ENCODE measurements around the gene LRCH4.

Gene LRCH4

DNA sequence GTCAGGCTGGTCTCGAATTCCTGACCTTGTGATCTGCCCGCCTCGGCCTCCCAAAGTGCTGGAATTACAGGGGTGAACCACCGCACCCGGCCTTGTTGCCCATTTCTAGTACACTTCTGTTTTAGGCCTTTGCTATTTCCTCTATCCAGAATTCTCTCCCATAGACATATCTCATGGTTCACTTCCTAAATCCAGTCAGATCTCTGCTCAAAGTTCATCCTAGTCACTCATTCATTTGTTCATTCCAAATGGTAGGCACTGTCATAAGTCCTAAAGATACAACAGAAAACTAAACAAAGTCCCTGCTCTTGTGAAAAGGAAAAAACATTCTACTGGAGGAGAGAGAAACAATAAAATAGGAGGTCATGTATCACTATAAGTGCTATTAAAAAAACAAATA, 24.0 kb upstream of the LRCH4 start:
- Histone ChIP-seq H3K18ac (ENCODE audit: low read length) (no peak overlapping the region), H3K9ac (ENCODE audit: low read length) (no peak overlapping the region), H2BK15ac (replicated peaks; ENCODE audit: low read depth) (no peak overlapping the region), H2BK5ac (ENCODE audit: low read length) (no peak overlapping the region), H2BK120ac (ENCODE audit: low read depth, low read length) (no peak overlapping the region), H2AK5ac (ENCODE audit: low read length) (no peak overlapping the region), H3K4ac (ENCODE audit: low read depth, low read length) (no peak overlapping the region), H3K4me3 (ENCODE audit: low read length) (no peak overlapping the region), H3K4me1 (ENCODE audit: control insufficient read depth, low read depth, low read length) (no peaks in the 10 kb centered on the region), H3K79me2 (ENCODE audit: control insufficient read depth, insufficient read depth, low read length) (no peaks in the 10 kb centered on the region), H3K36me3 (ENCODE audit: control insufficient read depth, insufficient read depth, low read length) (no peaks in the 10 kb centered on the region), H4K5ac (ENCODE audit: low read length) (no peak overlapping the region), H3K27ac (ENCODE audit: low read depth, low read length) (no peak overlapping the region), H3K79me1 (ENCODE audit: low read length) (no peaks in the 10 kb centered on the region), H3K27me3 (ENCODE audit: insufficient read depth, low read length, poor library complexity) (no peaks in the 10 kb centered on the region), H3K4me2 (ENCODE audit: low read length) (no peak overlapping the region), H3K23ac (ENCODE audit: low read length) (no peak overlapping the region), H4K8ac (ENCODE audit: low read depth, low read length) (no peak overlapping the region), H3K56ac (ENCODE audit: low read length) (no peak overlapping the region)
- no peak for DNase-seq
- WGBS (ENCODE audit: extremely low coverage, insufficient coverage, low lambda C conversion rate) = no CpG with 5 or more reads among the region's 5 CpGs

DNA sequence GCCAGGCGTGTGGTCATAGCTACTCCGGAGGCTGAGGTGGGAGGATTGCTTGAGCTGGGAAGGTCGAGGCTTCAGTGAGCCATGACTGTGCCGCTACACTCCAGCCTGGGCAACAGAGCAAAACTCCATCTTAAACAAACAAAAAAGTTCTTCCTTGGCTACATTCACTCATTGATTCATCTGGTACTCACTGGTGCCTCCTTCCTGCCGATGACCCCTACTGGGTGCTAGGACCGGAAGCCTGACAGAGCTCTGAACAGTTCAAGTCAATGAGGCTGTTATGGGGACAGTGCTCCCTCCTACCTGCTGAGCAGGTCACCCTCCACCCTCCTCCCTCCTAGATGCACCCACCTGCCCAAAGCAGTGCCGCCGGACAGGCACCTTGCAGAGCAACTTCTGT, 21.2 kb upstream of the LRCH4 start:
- no peak overlapping the region for H2BK120ac ChIP-seq (ENCODE audit: low read depth, low read length)
- H2BK5ac ChIP-seq (ENCODE audit: low read length) = no peak overlapping the region
- H3K4me3 ChIP-seq (ENCODE audit: low read length) = no peak overlapping the region
- no peaks in the 10 kb centered on the region for H3K36me3 ChIP-seq (ENCODE audit: control insufficient read depth, insufficient read depth, low read length)
- H3K79me1 ChIP-seq (ENCODE audit: low read length) = no peaks in the 10 kb centered on the region
- no peak overlapping the region for H2AK5ac ChIP-seq (ENCODE audit: low read length)
- H4K8ac ChIP-seq (ENCODE audit: low read depth, low read length) = no peak overlapping the region
- no peak overlapping the region for H3K23ac ChIP-seq (ENCODE audit: low read length)
- H3K27me3 ChIP-seq (ENCODE audit: insufficient read depth, low read length, poor library complexity) = no peaks in the 10 kb centered on the region
- H3K18ac ChIP-seq (ENCODE audit: low read length) = no peak overlapping the region
- no peak overlapping the region for H3K9ac ChIP-seq (ENCODE audit: low read length)
- no peak overlapping the region for H3K27ac ChIP-seq (ENCODE audit: low read depth, low read length)
- no peak overlapping the region for H3K56ac ChIP-seq (ENCODE audit: low read length)
- H2BK15ac ChIP-seq (replicated peaks; ENCODE audit: low read depth) = no peak overlapping the region
- no peaks in the 10 kb centered on the region for H3K79me2 ChIP-seq (ENCODE audit: control insufficient read depth, insufficient read depth, low read length)
- peaks cover 8% of the 10 kb centered on the region for H3K4me1 ChIP-seq (ENCODE audit: control insufficient read depth, low read depth, low read length)
- no CpG with 5 or more reads among the region's 8 CpGs for WGBS (ENCODE audit: extremely low coverage, insufficient coverage, low lambda C conversion rate)
- H3K4me2 ChIP-seq (ENCODE audit: low read length) = no peak overlapping the region
- no peak for DNase-seq
- H3K4ac ChIP-seq (ENCODE audit: low read depth, low read length) = no peak overlapping the region
- H4K5ac ChIP-seq (ENCODE audit: low read length) = no peak overlapping the region

DNA sequence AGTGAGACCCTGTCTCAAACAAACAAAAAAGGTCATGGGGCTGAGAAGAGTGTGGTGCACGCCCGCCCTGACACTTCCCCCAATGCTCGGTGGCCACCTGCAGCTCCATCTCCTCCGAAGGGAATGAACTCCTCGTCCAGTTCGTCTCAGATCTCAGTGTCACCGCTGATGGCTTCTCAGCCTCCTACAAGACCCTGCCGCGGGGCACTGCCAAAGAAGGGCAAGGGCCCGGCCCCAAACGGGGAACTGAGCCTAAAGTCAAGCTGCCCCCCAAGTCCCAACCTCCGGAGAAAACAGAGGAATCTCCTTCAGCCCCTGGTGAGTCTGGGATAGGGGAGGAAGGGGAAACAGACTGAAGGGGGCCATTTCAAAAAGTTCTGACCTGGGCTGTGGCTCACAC, 20.4 kb upstream of the LRCH4 start:
- no peak overlapping the region for H2BK120ac ChIP-seq (ENCODE audit: low read depth, low read length)

DNA sequence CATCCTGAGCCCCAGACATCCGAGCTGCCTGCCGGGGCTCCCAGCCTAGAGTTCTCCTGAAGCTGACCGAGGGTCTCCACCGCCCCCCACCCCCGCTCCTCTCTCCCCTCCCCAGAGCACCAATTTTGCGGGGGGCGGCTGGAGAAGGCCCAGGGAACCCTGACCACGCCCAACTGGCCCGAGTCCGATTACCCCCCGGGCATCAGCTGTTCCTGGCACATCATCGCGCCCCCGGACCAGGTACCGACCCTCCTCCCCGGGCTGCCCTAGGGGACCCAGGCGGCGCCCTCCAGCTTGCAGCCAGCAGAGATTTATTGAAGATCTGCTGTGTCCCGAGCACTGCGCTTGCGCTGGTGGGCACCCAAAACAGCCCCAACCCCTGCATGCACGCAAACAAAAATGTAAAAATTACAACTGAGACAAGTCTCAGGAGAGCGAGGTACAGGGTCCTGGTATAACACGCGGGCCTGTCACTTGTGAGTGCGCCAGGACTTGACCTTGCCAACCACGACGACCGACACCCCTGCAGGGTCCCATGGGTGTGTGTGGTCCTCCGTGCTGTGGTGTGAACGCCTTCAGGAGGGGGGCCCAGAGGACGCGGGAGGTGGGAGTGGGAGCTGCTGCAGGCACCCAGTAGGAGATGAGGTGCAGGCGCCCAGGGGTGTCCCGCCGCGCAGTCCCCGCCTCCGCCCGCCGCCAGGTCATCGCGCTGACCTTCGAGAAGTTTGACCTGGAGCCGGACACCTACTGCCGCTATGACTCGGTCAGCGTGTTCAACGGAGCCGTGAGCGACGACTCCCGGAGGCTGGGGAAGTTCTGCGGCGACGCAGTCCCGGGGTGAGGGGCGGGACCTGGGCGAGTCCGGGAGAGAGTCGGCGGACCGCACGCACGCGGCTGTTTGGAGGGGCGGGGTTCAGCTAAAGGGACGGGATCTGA, 19.3 kb upstream of the LRCH4 start:
- no peak for DNase-seq
- no CpG with 5 or more reads among the region's 68 CpGs for WGBS (ENCODE audit: extremely low coverage, insufficient coverage, low lambda C conversion rate)
- peaks cover 8% of the 10 kb centered on the region for H3K4me1 ChIP-seq (ENCODE audit: control insufficient read depth, low read depth, low read length)

More for the DNA sequence above, 20.4 kb upstream of the LRCH4 start:
- Histone ChIP-seq H3K4me1 (ENCODE audit: control insufficient read depth, low read depth, low read length) (peaks cover 8% of the 10 kb centered on the region), H4K5ac (ENCODE audit: low read length) (no peak overlapping the region), H4K8ac (ENCODE audit: low read depth, low read length) (no peak overlapping the region), H2BK15ac (replicated peaks; ENCODE audit: low read depth) (no peak overlapping the region), H3K4ac (ENCODE audit: low read depth, low read length) (no peak overlapping the region), H3K18ac (ENCODE audit: low read length) (no peak overlapping the region), H3K4me3 (ENCODE audit: low read length) (no peak overlapping the region), H3K23ac (ENCODE audit: low read length) (no peak overlapping the region), H3K9ac (ENCODE audit: low read length) (no peak overlapping the region), H3K56ac (ENCODE audit: low read length) (no peak overlapping the region), H3K4me2 (ENCODE audit: low read length) (no peak overlapping the region), H3K27ac (ENCODE audit: low read depth, low read length) (no peak overlapping the region), H2BK5ac (ENCODE audit: low read length) (no peak overlapping the region), H3K79me2 (ENCODE audit: control insufficient read depth, insufficient read depth, low read length) (no peaks in the 10 kb centered on the region), H3K27me3 (ENCODE audit: insufficient read depth, low read length, poor library complexity) (no peaks in the 10 kb centered on the region), H3K36me3 (ENCODE audit: control insufficient read depth, insufficient read depth, low read length) (no peaks in the 10 kb centered on the region), H3K79me1 (ENCODE audit: low read length) (no peaks in the 10 kb centered on the region), H2AK5ac (ENCODE audit: low read length) (no peak overlapping the region)
- no CpG with 5 or more reads among the region's 12 CpGs for WGBS (ENCODE audit: extremely low coverage, insufficient coverage, low lambda C conversion rate)
- DNase-seq = no peak

DNA sequence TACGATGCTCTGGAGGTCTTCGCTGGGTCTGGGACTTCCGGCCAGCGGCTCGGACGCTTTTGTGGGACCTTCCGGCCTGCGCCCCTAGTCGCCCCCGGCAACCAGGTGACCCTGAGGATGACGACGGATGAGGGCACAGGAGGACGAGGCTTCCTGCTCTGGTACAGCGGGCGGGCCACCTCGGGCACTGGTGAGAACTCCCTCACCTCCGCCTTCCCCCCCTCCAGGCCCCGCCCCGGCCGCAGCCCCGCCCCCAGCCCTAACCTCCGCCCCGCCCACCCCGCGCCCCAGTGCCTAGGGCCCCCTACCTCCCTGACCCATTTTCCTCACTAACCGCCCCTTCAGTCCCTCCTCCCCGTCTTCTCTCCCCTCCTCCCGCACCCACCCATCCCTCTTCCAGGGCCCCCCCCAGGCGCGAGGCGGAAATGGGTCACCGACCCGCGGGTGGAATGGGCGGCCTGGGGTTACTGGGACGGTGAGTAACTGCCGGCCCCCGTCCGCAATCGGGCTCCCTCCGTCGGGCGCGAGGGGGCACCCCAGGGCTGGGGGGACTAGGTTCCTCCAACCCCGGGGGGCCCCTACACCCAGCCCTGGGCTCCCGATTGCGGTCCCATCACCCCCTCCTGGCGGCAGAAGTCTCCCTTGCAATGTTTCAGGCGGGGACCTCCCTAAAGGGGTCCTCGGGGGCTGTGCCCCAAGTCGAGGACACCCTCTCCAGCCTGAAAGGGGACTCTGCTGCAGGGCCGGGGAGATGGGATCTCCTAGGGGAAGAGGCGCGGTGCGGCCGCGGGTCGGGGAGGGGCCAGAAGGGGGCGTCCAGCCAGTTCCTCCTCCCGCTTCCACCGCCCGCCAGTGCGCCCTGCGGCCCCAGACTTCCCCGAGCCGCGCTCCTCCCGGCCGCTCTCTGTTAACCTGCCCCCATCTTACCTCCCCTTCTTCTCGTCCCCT, 18.4 kb upstream of the LRCH4 start:
- no peaks in the 10 kb centered on the region for H3K27me3 ChIP-seq (ENCODE audit: insufficient read depth, low read length, poor library complexity)
- H3K36me3 ChIP-seq (ENCODE audit: control insufficient read depth, insufficient read depth, low read length) = no peaks in the 10 kb centered on the region
- no peak overlapping the region for H4K5ac ChIP-seq (ENCODE audit: low read length)
- peak overlapping the region; percentile 89 for H3K4ac ChIP-seq (ENCODE audit: low read depth, low read length)
- peak overlapping the region; percentile 69 for H3K4me2 ChIP-seq (ENCODE audit: low read length)
- DNase-seq = peak; percentile 84
- no peak overlapping the region for H2AK5ac ChIP-seq (ENCODE audit: low read length)
- peak overlapping the region; percentile 95 for H3K56ac ChIP-seq (ENCODE audit: low read length)
- peak overlapping the region; percentile 89 for H3K18ac ChIP-seq (ENCODE audit: low read length)
- H3K9ac ChIP-seq (ENCODE audit: low read length) = peak overlapping the region; percentile 73
- no peak overlapping the region for H3K23ac ChIP-seq (ENCODE audit: low read length)
- peak overlapping the region; percentile 65 for H3K4me3 ChIP-seq (ENCODE audit: low read length)
- H3K79me1 ChIP-seq (ENCODE audit: low read length) = no peaks in the 10 kb centered on the region
- H2BK120ac ChIP-seq (ENCODE audit: low read depth, low read length) = no peak overlapping the region
- H3K79me2 ChIP-seq (ENCODE audit: control insufficient read depth, insufficient read depth, low read length) = no peaks in the 10 kb centered on the region
- H2BK5ac ChIP-seq (ENCODE audit: low read length) = no peak overlapping the region
- H4K8ac ChIP-seq (ENCODE audit: low read depth, low read length) = no peak overlapping the region
- H2BK15ac ChIP-seq (replicated peaks; ENCODE audit: low read depth) = no peak overlapping the region
- H3K4me1 ChIP-seq (ENCODE audit: control insufficient read depth, low read depth, low read length) = peaks cover 8% of the 10 kb centered on the region
- WGBS (ENCODE audit: extremely low coverage, insufficient coverage, low lambda C conversion rate) = no CpG with 5 or more reads among the region's 70 CpGs
- no peak overlapping the region for H3K27ac ChIP-seq (ENCODE audit: low read depth, low read length)

More for the DNA sequence above, 19.3 kb upstream of the LRCH4 start:
- H4K8ac ChIP-seq (ENCODE audit: low read depth, low read length) = no peak overlapping the region
- no peaks in the 10 kb centered on the region for H3K79me2 ChIP-seq (ENCODE audit: control insufficient read depth, insufficient read depth, low read length)
- H3K27ac ChIP-seq (ENCODE audit: low read depth, low read length) = no peak overlapping the region
- H2BK120ac ChIP-seq (ENCODE audit: low read depth, low read length) = no peak overlapping the region
- H3K4me3 ChIP-seq (ENCODE audit: low read length) = peak overlapping the region; percentile 24
- no peak overlapping the region for H4K5ac ChIP-seq (ENCODE audit: low read length)
- peak overlapping the region; percentile 84 for H3K56ac ChIP-seq (ENCODE audit: low read length)
- no peak overlapping the region for H3K4ac ChIP-seq (ENCODE audit: low read depth, low read length)
- no peak overlapping the region for H3K18ac ChIP-seq (ENCODE audit: low read length)
- no peaks in the 10 kb centered on the region for H3K79me1 ChIP-seq (ENCODE audit: low read length)
- H3K23ac ChIP-seq (ENCODE audit: low read length) = no peak overlapping the region
- H3K9ac ChIP-seq (ENCODE audit: low read length) = peak overlapping the region; percentile 73
- H2BK15ac ChIP-seq (replicated peaks; ENCODE audit: low read depth) = no peak overlapping the region
- no peaks in the 10 kb centered on the region for H3K36me3 ChIP-seq (ENCODE audit: control insufficient read depth, insufficient read depth, low read length)
- H3K4me2 ChIP-seq (ENCODE audit: low read length) = peak overlapping the region; percentile 30
- no peaks in the 10 kb centered on the region for H3K27me3 ChIP-seq (ENCODE audit: insufficient read depth, low read length, poor library complexity)
- H2AK5ac ChIP-seq (ENCODE audit: low read length) = no peak overlapping the region
- no peak overlapping the region for H2BK5ac ChIP-seq (ENCODE audit: low read length)

Data from mesendoderm (in vitro differentiated cells).